Measurements from ENCODE around the gene TMEM232.

GRCh38 chr5:110738812-110739651 lies 12.6 kb upstream of the TMEM232 start, which contains the start of gene SLC25A46:
- no peak for TF ChIP-seq CTCF (IDR thresholded peaks at IDR 0.05)
- TF ChIP-seq POLR2A (IDR thresholded peaks at IDR 0.05): peak in 1 of 2 donors; percentile 69

Data from thyroid gland (tissue), 4 donors.